D721Med (cell line): ENCODE data around the gene C12orf76.

Source experiments
- DNase-seq: peaks from one replicate; pipeline ENCODE4 v3.0.0; 2011; ENCODE audit warnings: low spot score; ENCODE audit not compliant: insufficient read length
- FAIRE-seq: peaks from 2 replicates; lab custom pipeline; 2011; peaks lifted over from hg19 to GRCh38; lab: Jason Lieb, UNC
- CTCF ChIP-seq: IDR thresholded peaks from 2 replicates; pipeline ENCODE4 v1.5.1; 2012; ENCODE audit warnings: mild to moderate bottlenecking, control low read depth; ENCODE audit not compliant: insufficient read depth; ENCODE audit errors: missing control alignments

The C12orf76 gene

GRCh38 chr12:109993091-109993490, 55.2 kb downstream of the C12orf76 start:
- no peak for DNase-seq
- no peak for FAIRE-seq
- no peak for TF ChIP-seq CTCF

- no peak for TF ChIP-seq CTCF
- FAIRE-seq: no peak
- DNase-seq: no peak
Observed at GRCh38 chr12:109991586-109991985, 56.7 kb downstream of the C12orf76 start.
